ENCODE results near the gene MCF2L2. TPM values are rescaled to one million over a fixed set of nuclear protein-coding genes. Genes with fewer than 3 reads are reported as not detected.

The MCF2L2 gene
- total and polyA plus RNA-seq, 9 of the 15 experiments (the other 6 are each of a cell fraction or from before 2014, with no cell fraction given): 0.56 to 4.2 (median 3.0) TPM

DNA sequence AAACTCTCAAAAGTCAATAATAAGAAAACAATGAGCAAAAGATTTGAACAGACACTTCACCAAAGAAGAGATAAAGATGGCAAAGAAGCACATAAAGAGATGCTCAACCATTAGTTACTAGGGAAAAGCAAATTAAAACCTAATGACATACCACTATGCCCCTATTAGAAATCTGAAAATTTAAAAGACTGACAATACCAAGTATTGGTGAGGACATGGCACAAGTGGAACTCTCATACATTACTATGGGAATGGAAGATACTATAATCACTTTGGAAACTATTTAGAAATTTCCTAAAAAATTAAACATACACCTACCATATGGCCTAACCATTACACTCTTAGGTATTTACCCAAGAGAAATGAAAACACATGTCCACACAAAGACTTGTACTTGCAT is 230.7 kb downstream of the MCF2L2 start:
- no peaks in the 10 kb centered on the region for H3K79me2 ChIP-seq (ENCODE audit: control insufficient read depth, insufficient read depth, low read length)
- H3K9ac ChIP-seq (ENCODE audit: insufficient read depth in 1 of 2, low read depth in 2 of 2, low read length in 2 of 2): no peak overlapping the region
- ATAC-seq: no peak
- peaks cover 0 to 4% of the 10 kb centered on the region in 2 experiments; a peak in 1 of 5 replicates for H3K4me1 ChIP-seq (replicated peaks in 1 of 2; ENCODE audit: control insufficient read depth in 2 of 2, insufficient read depth in 2 of 2, low read length in 2 of 2)
- 0 out of 2 replicates have a peak, but pooled peaks cover 2% of the 10 kb centered on the region for H3K9me3 ChIP-seq (replicated peaks; ENCODE audit: control insufficient read depth, insufficient read depth, low read depth, low read length)
- CTCF ChIA-PET (ENCODE audit: low intra/inter-chr PET ratio): interaction anchor here (0.6 kb wide), 1 partner anchor 499 kb away, joined by 4 read pairs; no protein-coding TSS in a partner anchor
- no peak overlapping the region for H3K27ac ChIP-seq (ENCODE audit: extremely low read depth, low read depth, low read length)
- H3K27me3 ChIP-seq (ENCODE audit: control insufficient read depth in 2 of 2, insufficient read depth in 2 of 2, low read length in 2 of 2): no peaks in the 10 kb centered on the region
- POLR2A ChIA-PET: no interaction called here
- in situ Hi-C loops (cut with MboI): no loop called here
- no peak overlapping the region for H3K4me3 ChIP-seq
- H2AFZ ChIP-seq (ENCODE audit: low read depth, low read length): no peak overlapping the region
- no TSS peak for BruUV-seq (replicated peaks)
- no peak for TF ChIP-seq CBFA2T2 (conservative IDR thresholded peaks at IDR 0.05)
- no peak for TF ChIP-seq ZNF274 (IDR thresholded peaks at IDR 0.05; ENCODE audit: borderline replicate concordance, low read depth, low read length)
- TF ChIP-seq ZKSCAN1 (IDR thresholded peaks at IDR 0.05; ENCODE audit: low read depth, low read length): no peak
- TF ChIP-seq NR2C1 (IDR thresholded peaks at IDR 0.05): no peak
- TF ChIP-seq NR2C1 (tag; IDR thresholded peaks at IDR 0.05): no peak
- no peak for TF ChIP-seq EP300 (IDR thresholded peaks at IDR 0.05; ENCODE audit: low read length)
- TF ChIP-seq CBX1 (IDR thresholded peaks at IDR 0.05; ENCODE audit: low read depth): no peak
- TF ChIP-seq POLR2AphosphoS5 (IDR thresholded peaks at IDR 0.05; ENCODE audit: control insufficient read depth, insufficient read depth, low read depth, low read length): no peak
- TF ChIP-seq RFX5 (IDR thresholded peaks at IDR 0.05; ENCODE audit: low read depth, low read length): no peak
- TF ChIP-seq RBM15 (IDR thresholded peaks at IDR 0.05; ENCODE audit: insufficient read depth, low read length): no peak
- no peak for TF ChIP-seq XRCC4 (IDR thresholded peaks at IDR 0.05; ENCODE audit: extremely low read depth, insufficient read depth, insufficient read length)
- no peak for TF ChIP-seq ZNF408 (CRISPR knock-in tag; IDR thresholded peaks at IDR 0.05; ENCODE audit: low read depth)
- no peak for TF ChIP-seq ZNF124 (CRISPR knock-in tag; IDR thresholded peaks at IDR 0.05)
- TF ChIP-seq, protein P1, sequence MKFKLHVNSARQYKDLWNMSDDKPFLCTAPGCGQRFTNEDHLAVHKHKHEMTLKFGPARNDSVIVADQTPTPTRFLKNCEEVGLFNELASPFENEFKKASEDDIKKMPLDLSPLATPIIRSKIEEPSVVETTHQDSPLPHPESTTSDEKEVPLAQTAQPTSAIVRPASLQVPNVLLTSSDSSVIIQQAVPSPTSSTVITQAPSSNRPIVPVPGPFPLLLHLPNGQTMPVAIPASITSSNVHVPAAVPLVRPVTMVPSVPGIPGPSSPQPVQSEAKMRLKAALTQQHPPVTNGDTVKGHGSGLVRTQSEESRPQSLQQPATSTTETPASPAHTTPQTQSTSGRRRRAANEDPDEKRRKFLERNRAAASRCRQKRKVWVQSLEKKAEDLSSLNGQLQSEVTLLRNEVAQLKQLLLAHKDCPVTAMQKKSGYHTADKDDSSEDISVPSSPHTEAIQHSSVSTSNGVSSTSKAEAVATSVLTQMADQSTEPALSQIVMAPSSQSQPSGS (CRISPR knock-in tag; IDR thresholded peaks at IDR 0.05): no peak
- TF ChIP-seq, protein P2, sequence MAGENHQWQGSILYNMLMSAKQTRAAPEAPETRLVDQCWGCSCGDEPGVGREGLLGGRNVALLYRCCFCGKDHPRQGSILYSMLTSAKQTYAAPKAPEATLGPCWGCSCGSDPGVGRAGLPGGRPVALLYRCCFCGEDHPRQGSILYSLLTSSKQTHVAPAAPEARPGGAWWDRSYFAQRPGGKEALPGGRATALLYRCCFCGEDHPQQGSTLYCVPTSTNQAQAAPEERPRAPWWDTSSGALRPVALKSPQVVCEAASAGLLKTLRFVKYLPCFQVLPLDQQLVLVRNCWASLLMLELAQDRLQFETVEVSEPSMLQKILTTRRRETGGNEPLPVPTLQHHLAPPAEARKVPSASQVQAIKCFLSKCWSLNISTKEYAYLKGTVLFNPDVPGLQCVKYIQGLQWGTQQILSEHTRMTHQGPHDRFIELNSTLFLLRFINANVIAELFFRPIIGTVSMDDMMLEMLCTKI (IDR thresholded peaks at IDR 0.05; ENCODE audit: partially characterized antibody): no peak
- TF ChIP-seq, protein P3, sequence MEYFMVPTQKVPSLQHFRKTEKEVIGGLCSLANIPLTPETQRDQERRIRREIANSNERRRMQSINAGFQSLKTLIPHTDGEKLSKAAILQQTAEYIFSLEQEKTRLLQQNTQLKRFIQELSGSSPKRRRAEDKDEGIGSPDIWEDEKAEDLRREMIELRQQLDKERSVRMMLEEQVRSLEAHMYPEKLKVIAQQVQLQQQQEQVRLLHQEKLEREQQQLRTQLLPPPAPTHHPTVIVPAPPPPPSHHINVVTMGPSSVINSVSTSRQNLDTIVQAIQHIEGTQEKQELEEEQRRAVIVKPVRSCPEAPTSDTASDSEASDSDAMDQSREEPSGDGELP (CRISPR knock-in tag; IDR thresholded peaks at IDR 0.05; ENCODE audit: borderline replicate concordance): no peak
- FAIRE-seq: no peak
- H4K20me1 ChIP-seq (replicated peaks; ENCODE audit: control insufficient read depth, insufficient read depth, low read length): no peaks in the 10 kb centered on the region
- no peak for DNase-seq (ENCODE audit: extremely low read depth in 1 of 4, low spot score in 3 of 4)
- no peak overlapping the region for H3K4me2 ChIP-seq (ENCODE audit: insufficient read depth, low read length)
- intact Hi-C loops (cut with micrococcal nuclease): no loop called here
- H3K9me1 ChIP-seq (ENCODE audit: control insufficient read depth, insufficient read depth, low read length): no peaks in the 10 kb centered on the region
- no peaks in the 10 kb centered on the region for H3K36me3 ChIP-seq (ENCODE audit: control insufficient read depth, insufficient read depth, low read length)
